GM19455 (cell line): ENCODE results near the gene DYNC1I1.
A peak's percentile ranks its signal among the peaks of the same experiment; 100 is the strongest.

ENCODE experiments used
- ATAC-seq: cut with Tn5 transposase; IDR thresholded peaks from one replicate; pipeline ENCODE4 v1.9.1; 2021; ENCODE audit not compliant: unreplicated experiment

Gene DYNC1I1

GRCh38 chr7:96069401-96069800, 297.0 kb downstream of the DYNC1I1 start:
- no peak for ATAC-seq

DNA sequence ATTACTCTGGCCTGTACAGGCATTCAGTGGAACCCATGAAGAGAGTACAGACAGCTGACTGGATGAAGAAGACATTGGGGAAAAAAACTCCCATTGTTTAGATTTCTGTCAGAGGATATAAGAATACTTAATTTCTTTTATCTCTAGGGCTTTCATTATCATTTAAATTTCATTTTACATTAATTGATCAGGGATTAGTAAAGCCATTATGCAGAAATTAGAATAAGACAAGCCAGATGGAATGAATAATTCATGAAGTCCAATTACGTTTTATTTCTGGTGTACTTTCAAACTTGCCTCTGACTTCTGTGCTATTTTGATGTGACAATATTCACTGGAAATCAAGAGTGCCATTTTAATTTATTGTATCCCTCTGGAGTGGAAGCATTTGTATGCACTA, 302.5 kb downstream of the DYNC1I1 start:
- no peak for ATAC-seq

DNA sequence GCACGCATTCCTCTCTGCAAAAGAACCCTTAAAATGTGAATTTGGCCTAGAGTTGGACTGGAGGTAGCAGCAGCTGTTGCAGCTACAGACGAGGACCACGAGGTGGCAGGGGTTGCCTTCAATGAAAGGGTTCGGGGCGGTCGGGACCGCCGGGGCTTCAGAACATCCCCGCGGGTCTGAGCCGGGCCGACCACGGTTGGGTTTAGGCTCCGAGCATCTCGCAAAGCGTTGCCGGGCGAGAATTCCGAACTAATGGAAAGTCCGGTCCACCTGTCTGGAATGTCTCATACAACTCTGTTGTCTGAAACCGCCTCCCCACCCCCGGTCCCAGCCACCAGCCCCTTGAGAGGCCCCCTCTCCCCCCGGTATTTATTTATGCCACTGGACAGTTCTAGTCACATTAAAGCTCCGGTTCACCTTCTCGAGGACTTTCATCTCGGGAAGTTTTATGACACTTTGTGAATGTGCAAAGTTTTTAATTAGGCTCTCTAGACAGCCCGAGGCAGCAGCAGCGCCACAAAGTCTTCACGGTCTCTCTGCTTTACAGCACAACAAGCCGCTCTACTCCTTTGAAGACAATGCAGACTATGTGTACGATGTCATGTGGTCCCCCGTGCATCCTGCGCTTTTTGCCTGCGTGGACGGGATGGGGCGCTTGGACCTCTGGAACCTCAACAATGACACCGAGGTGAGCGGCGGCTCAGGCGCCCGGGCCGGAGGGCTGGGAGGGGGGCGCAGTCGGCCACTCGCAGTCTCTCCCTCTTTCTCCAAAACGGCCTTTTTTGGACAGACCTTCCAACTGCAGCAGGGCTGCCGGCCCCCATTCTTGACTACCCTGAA, 303.4 kb downstream of the DYNC1I1 start:
- peak; percentile 87 for ATAC-seq

GRCh38 chr7:96076350-96076707, 304.0 kb downstream of the DYNC1I1 start:
- no peak for ATAC-seq

DNA sequence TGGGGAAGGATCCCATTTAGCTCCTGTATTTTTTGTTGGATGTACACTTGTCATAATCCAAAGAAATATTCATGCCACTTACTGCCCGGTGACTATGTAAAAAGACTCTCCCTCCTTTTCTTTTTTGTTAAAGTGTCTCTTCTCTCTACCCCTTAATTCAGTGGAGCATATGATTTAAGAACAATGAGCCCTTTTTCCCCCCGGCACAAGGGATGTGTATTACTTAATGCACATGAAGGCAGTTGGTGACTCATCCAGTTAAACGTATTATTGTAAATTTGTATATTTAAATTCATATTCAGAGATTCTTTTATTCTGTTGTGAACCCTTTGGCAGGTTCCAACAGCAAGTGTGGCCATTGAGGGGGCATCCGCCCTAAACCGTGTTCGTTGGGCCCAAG, 307.7 kb downstream of the DYNC1I1 start:
- no peak for ATAC-seq

GRCh38 chr7:96084881-96085553, 312.7 kb downstream of the DYNC1I1 start:
- ATAC-seq: no peak

DNA sequence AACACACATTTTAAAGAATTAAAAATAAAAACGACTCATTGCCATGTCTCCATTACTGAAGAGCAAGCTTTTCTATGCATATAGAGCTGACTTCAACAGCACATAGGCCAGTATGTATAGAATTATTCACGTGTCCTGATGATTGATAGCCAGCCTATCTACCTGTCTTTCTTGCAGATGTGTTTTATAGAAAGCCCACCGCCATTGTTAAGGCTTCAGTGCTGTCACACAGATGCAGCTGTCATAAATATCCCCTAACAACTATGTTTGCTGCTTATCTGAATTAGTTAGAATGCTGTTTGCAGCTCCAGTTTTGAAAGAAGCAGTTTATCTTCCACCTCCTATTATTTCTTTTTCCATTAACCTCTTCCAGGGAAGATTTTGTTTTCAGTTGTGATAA, 313.6 kb downstream of the DYNC1I1 start:
- ATAC-seq: no peak

DNA sequence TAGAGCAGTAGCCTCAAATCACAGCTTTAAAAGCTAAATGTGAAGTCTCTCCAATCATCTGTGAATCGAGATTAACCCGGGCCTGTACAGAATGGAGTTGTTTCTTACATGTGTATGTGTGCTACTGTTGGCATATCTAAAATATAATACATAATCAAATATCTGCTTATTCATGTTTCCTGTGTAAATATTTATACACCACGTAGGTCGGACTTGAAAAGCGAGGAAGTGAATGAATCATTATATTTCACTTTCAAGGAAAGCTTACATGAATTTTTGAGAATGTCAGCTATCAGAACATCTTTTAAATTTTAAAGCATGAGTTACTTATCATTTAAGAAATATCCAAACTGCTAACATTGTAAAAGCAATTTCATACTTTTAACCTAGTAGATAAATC, 316.2 kb downstream of the DYNC1I1 start:
- no peak for ATAC-seq

- ATAC-seq: no peak
Measured at GRCh38 chr7:96089511-96089910, 317.2 kb downstream of the DYNC1I1 start.

DNA sequence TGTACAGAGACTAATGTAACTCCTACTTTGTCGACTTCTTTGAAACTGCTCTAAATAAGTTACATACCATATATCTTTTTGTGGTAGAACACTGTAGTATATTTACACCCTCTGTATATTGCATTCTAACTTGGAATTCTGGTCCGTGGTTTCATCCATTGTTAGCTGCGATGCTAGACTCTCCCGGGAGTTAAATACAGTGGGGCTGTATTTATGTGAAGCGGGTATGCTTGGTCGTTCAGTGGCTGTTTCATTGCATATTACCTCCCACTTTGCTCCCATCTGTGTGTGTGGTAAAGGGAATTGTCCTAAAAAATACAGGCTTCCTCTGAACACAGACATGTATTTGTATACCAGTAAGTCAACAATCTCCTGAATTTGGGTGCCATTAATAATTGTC, 318.4 kb downstream of the DYNC1I1 start:
- ATAC-seq: no peak

DNA sequence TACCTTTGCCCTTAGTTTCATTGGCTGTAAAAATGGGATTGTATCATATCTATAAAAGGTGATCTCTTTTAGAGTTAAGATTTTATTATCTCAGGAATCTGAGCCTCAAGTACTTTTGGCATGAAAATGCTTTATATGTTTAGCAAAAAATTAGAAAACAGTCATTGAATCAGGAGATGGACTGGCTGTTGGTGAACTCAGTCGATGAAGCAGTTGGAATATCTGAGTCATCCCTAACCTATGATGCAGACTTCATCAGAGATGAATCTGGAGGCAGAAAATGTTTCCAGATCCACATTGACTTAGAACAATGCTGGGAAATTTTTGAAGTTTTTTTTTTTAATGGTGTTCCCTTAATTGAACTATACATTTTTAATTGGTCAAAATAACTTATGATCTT, 321.1 kb downstream of the DYNC1I1 start:
- ATAC-seq: no peak

DNA sequence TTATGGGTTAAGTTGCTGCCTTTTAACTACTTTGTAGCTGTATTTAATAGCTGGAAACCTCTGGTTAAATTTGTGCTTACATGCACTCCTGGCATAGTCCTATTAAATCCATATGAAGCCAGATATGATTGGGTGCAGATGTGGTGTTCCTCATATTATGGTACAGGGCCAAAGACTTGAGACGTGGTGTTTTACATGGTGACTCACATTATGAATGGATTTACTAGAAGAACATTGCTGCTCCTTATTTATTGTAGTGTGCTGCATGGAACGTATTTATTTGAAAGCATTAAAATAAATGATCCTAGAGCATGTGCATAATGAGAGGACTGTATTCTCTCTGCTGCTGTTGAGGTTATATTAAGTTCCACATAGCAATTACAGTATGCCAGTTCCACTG, 325.5 kb downstream of the DYNC1I1 start:
- ATAC-seq: no peak

DNA sequence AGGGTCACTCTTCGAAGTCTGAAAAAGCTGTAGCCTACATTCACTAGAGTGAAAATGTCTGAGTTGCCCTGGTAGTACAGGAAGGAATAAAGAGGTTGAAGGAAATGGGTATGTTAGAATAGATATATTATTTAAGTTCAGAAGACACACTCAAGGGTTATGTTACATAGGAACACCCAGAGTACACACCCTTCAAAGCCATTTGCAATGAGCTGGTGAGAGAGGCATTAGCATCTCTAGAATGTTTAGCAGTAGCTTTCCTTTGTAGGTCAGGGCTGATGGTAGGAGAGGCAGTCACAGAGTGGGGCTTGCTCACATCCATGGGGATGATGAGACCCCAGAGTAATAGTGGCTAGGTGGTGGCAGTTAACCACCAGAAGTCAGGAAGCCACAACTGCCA, 328.4 kb downstream of the DYNC1I1 start:
- no peak for ATAC-seq

DNA sequence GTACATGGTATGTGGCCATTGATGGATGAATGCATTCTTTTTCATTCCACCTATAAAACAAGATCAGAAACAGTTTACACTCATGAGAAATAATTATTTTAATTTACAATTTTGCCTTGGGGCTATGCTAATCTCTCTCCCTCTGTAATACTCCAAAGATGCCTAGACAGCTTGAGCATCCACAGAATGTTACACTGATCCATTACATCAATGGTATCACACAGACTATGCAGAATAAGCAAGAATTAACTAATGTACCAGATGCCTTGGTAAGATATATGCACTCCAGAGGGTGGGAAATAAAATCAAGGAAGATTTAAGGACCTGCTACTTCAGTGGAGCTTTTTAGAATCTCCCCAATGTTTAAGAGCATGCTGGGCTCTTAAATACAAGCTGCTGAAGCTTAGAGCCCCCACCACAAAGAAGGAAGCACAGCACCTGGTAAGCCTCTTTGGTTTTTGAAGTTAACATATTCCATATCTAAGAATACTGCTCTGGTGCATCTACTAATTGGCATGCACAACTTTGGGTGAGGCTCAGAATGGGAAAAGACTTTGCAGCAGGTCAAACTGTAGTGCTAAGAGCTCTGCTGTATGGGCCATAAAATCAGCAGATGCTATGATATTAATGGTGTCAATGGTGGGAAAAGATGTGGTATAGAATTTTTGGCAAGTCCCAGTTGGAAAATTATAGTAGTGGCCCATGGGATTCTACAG, 329.9 kb downstream of the DYNC1I1 start:
- no peak for ATAC-seq

GRCh38 chr7:96104984-96105383, 332.6 kb downstream of the DYNC1I1 start:
- ATAC-seq: no peak

DNA sequence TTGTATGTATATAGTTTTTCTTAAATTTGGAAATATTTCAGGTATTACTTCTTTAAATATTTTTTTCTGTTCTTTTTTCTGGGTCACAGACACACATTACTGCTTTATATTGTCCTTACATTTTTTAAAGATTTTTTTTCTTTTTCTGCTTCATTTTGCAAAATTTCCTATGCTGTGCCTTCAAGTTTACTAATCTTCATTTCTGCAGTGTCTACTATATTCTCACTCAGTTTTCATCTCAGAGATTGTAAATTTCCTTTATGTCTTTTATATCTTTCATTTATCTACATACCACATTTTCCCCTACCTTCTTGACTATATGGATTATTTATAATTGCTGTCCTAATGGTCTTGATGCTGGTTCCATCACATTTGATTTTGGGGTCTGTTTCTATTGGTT, 339.1 kb downstream of the DYNC1I1 start:
- ATAC-seq: no peak

DNA sequence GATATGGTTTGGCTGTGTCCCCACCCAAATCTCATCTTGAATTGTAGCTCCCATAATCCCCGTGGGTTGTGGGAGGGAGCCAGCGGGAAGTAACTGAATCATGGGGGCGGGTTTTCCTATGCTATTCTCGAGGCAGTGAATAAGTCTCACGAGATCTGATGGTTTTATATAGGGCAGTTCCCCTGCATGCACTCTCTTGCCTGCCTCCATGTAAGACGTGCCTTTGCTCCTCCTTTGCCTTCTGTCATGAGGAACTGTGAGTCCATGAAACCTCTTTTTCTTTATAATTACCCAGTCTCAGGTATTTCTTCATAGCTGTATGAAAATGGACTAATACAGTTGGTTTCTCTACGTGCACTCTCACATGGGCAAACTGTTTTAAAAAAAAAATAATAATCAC, 341.8 kb downstream of the DYNC1I1 start:
- no peak for ATAC-seq

GRCh38 chr7:96116173-96116572, 343.8 kb downstream of the DYNC1I1 start:
- no peak for ATAC-seq

- ATAC-seq: no peak
Measured at GRCh38 chr7:96118449-96119001, 346.2 kb downstream of the DYNC1I1 start.

GRCh38 chr7:96120445-96121225, 348.3 kb downstream of the DYNC1I1 start:
- no peak for ATAC-seq

- no peak for ATAC-seq
Measured at GRCh38 chr7:96121752-96122151, 349.4 kb downstream of the DYNC1I1 start.
